Fibroblast of skin of right biceps (primary cell): Measurements from ENCODE around the gene ALX4.

ENCODE experiments used
- DNase-seq: peaks from one replicate; pipeline ENCODE4 v3.0.0-alpha.2; 2013

The ALX4 gene

GRCh38 chr11:44300844-44301563 is 8.9 kb downstream of the ALX4 start:
- DNase-seq = peak; percentile 23

DNA sequence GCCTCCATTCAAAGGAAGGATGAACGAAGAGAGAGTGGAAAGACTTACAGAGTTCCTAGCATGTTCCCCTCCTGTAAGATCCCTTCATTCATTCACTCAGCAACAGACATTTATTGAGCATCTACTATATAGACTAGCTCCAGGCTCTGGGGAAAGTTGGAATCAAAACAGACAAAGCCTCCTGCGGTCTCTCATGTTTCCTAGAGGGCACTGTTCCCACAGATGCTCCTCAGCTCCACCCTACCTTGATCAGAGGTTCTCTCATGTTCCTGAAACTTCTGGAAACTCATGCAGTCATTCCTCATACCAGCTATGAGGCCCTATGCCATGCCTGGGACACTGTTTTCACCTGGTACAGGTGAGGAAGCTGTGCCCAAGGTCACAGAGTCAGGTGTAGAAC is 11.1 kb downstream of the ALX4 start:
- no peak for DNase-seq

GRCh38 chr11:44290208-44290607 is 19.7 kb downstream of the ALX4 start:
- no peak for DNase-seq

DNA sequence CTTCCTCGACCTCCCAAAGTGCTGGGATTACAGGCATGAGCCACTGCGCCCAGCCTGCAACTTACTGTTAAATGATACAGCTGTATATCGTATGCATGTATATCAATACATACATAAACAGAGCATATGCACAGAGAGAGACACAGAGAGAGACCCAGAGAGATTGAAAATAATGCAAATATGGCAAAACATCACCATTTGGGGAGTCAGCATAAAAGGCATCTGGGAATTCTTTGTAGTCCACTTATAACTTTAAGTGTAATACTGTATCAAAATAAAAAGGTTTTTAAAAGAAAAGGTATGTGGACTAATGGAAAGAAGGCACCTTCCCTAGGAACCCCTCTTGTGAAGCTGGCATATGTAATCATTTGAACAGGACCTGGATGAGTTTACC is 21.8 kb downstream of the ALX4 start:
- no peak for DNase-seq

DNA sequence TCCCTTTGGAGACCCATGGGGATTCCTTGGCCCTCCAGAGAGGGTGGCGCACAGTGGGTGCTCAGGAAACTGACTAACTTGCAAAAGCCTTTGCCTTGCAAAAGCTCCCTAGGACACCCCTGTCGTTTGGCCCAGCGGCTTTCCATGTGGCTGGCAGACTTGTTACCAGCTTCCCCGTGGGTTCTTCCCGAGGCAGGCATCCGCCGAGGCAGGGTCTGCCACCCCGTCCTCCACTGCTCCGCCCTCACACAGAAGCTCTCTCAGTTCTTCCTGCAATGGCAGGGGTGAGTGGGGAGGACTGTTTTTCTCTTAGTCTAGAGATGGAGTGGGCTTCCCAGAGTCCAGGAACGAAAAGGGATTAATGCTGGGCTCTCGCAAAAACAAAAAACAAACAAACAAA is 23.0 kb downstream of the ALX4 start:
- no peak for DNase-seq

DNA sequence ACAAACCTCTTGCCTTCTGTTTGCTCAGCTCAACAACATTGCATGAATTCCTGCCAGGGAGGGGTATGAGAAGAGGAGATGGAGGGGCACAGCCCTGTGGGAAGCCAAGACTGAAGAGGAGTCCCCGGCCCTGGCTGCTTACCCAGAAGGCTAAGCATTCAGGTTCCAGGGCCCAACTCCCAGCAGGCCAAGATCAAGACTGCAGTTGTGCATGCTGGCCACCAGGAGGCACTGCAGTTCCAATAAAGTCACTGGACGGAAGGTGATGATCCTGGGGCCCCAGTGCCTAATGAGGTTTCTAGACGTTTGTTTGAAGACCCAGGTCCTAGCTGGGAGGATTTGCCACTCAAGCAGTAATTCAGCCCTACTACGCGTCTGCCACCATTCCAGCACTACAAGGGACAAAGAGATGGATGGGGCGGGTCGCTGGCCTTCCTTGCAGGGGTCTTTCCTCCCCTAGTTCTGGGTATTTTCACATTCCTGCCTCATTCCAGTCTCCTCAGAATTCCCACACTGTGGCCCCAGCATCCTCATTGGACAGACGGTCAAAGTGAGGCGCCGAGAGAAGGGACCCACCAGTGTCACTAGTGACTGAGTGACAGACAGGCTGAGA is 23.6 kb downstream of the ALX4 start:
- DNase-seq = peak; percentile 44

DNA sequence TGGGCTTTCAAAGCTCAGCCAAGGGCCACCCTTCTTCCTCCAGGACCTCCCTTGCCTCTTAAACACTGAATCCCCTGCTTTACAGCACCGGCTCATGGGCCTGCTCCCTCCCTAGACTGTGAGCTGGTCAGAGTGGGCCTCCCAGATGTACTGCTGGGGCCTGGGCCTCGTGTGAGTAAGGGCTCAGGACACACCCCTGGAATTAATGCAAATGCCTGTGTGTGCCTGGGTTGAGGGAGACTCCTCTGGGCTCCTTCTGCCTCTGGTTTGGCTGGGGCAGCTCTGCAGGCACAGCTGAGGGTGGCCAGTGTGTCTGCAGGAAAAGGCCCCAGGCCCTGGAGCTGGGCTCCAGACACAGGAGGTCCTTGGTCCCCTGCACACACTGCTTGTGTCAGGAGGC is 24.2 kb downstream of the ALX4 start:
- peak; percentile 10 for DNase-seq

GRCh38 chr11:44282620-44283019 is 27.3 kb downstream of the ALX4 start:
- no peak for DNase-seq

DNA sequence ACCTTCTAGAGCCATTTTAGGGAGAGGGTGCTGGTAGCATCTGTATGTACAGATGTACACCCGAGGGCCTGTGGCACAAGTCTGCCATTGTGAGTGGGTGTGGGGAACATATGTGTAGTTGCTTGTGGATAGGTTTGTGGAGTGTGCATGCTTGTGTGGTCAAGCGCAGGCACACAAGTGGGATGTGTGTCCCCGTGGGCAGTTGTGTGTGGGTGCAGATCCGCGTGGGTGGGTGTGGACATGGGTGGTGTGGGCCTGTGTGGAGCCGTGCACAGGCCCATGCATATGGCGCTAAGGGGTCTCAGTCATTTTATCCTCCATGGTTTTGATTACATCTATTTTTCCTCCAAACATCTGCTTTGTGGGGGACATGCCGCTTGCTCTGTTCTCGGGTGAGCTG is 28.8 kb downstream of the ALX4 start:
- DNase-seq = no peak

DNA sequence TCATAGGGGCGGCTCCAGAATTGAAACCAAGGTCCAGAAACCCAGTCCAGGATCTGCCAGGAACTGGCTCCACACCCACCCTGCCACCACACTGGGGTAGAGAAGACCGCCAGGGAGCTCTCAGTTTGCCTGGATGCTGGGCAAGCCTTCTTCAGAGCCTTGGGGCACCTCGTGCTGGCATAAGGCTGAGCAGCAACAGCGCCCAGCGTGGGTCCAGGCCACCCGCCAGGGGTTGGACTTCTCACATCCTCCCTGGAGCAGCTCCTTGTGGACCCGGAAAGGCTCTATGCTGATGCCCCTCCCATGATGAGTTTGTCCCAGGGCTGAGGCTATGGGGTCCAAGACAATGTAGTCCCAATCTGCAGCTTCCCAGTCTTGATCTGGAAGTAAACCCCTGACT is 29.7 kb downstream of the ALX4 start:
- DNase-seq = no peak

- no peak for DNase-seq
These were observed 30.5 kb downstream of the ALX4 start for GRCh38 chr11:44279483-44279882.

DNA sequence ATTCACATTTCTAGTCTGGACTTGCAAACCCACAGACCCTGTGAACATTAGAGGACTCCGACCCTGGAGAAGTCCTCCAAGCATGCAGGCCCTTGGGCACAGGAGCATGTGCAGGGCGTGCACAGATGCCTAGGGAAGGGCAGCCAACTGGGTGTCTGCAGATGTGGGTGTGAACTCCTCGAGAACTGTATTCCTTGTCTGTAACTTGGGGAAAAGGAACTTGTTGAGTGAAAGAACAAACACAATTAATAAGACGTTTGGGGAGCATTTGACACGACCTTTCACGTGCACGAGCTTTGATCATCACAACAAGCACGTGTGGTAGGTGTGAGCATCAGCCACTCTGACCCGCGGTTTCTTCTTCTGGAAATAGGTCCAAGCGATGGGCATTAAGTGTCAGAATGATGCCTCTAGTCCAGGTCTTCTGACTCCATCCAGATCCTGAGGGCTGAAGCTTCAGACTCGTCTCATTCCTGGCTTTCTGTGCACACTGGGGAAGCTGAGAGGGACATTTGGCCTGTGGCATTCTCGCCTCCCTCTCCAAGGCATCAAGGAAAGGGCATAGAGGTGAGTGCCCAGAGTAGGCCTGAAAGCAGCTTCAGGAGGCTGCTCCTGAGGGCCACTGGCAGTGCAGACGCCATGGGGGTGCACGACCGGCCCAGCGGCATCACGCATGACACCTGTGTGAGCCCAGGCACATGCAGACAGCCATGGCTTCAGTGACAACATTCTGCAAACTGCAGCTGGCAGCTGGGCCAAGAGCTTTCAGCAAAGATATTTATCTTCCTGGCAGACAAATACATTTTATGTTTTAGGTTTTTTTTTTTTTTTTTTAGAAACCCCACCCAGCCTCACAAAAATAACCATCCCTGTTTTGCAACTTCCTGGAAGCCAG is 32.5 kb downstream of the ALX4 start:
- DNase-seq = no peak

DNA sequence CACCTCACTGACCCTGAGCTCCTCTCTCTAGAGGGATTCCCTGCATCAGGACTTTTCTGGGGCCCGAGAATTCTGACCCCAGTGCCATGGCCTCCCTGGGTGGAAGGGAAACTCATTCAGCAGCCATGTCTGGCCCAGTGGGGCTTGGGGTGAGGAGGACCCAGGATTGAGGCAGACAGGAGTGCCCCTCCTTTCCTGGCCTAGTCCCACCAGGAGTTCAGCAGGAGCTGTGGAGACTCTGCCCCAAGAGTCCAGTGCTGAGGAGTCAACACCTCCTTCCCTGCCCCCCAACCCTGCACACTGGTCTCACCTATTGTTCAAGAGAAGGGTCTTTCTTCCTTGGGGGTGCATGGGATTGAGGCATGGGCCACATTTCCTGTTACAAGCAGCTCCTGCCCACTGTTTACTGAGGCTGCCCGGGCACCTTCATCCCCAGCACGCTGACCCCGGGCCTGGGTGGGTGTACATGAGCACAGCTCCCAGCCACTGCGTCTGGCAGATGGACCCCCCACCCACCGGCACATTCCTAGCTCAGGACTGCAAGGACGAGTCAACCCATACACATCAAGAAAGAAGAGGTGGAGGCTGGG is 33.9 kb downstream of the ALX4 start:
- DNase-seq = no peak

DNA sequence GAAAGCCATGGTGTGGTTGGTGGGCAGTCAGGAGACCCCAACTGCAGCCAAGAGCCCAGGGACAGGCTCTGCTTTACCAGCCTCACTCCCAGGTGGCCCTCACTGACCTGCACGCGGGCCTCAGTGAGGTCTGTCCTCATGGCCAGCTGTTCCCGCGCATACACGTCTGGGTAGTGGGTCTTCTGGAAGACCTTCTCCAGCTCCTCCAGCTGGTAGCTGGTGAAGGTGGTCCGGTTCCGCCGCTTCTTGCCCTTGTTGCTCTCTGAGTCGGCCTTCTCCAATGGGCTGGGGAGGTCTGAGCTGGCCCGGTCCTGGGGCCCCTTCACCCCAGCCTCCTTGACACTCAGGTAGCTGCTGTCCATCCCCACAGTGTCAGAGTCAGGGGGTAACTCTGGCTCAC is 34.7 kb downstream of the ALX4 start:
- DNase-seq = no peak

- no peak for DNase-seq
These were observed 35.5 kb downstream of the ALX4 start for GRCh38 chr11:44274404-44274803.

- DNase-seq = no peak
These were observed 38.7 kb downstream of the ALX4 start for GRCh38 chr11:44271286-44271685.

DNA sequence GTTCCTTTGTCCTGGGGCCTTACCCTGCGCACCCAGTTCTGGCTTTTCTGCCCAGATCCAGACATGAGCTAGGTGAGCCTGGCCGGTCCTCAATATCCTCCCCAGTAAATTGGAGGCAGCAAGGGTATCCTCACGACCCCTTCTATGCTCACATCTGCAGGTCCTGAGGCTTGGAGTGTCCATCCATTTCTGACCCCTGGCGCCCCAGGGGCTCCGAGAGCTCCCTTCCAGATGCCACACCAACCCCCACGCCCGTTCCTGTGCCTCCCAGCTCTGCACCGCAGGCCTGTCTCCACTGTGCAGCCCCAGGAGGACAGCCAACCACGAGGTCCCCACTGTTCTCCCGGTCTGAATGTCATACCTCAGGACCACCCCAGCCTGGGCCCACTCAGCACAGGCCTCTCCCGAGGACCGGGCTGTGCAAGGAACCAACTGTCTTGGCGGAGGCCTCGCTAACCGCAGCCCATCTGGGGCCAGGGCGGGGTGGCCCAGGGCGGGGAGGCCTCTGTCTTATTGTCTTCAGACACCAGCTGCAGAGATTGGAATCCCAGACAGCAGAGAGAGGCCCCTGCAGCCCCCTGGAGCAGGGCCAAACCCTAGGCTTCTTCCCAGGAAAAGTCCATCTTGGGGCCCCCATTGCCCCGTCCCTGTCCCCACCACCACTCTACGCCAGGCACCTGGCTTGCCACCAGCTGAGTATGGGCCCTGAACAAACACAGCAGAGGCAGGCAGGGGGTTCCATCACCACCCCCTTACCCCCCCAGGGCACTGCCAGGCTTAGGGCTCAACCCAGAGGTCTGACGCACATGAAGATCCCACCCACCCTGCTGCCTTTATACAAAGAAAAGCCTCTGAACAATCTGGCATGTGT is 39.3 kb downstream of the ALX4 start:
- DNase-seq = peak; percentile 71

- peak; percentile 88 for DNase-seq
These were observed 40.3 kb downstream of the ALX4 start for GRCh38 chr11:44269369-44270351.

DNA sequence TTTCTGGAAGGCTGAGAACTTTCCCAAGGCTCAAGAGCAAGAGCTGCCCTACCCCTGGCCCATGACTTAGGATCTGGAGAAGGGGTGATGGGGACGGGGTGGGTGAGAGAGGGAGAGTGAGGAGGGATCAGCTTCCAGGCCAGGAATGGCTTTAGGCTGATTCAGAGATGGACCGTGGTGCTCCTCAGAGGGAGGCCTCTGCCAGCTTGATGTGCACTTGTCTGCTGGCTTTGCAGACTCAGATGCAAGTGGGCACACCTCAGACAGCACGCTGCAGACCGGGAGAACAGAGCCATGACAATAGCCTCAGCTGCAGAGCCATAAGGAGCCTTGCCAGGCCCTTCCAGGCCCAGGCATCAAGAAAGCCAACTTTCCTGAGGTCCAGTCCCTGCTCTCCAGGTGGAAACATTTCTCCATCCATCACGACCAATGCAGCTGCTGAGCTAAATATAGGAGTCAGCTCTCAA is 41.3 kb downstream of the ALX4 start:
- no peak for DNase-seq

GRCh38 chr11:44267750-44268613 is 42.0 kb downstream of the ALX4 start:
- DNase-seq = peak; percentile 24
